Measurements from ENCODE around the gene CACNA1D. TPM values are rescaled to one million over a fixed set of nuclear protein-coding genes. Genes with fewer than 3 reads are reported as not detected.

CACNA1D gene
- polyA plus RNA-seq, 4 donors = 5.7 to 14.3 (median 12.2) TPM

DNA sequence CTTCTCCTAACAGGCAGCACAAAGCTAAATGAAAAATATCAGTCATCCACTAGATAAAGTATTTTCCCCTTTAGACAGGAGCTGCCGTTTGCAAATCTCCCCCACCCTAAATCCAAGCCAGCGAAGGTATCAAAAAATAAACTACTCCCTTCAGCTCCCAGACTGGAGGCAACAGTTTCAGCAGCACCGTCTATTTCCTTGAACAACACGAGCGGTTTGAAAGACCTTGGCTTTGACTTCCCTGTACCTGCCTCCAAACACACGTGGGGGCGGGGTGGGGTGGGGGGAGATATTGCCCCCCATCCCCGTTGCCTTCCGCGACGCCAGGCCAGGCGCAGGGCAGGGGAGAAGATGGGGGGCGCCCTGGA is 832 bp upstream of the CACNA1D start:
- DNase-seq (ENCODE audit: low read depth in 4 of 4, low spot score in 3 of 4) = no peak

- no peak for DNase-seq (ENCODE audit: low read depth in 4 of 4, low spot score in 3 of 4)
Observed at GRCh38 chr3:53495146-53495519, 722 bp downstream of the CACNA1D start.

DNA sequence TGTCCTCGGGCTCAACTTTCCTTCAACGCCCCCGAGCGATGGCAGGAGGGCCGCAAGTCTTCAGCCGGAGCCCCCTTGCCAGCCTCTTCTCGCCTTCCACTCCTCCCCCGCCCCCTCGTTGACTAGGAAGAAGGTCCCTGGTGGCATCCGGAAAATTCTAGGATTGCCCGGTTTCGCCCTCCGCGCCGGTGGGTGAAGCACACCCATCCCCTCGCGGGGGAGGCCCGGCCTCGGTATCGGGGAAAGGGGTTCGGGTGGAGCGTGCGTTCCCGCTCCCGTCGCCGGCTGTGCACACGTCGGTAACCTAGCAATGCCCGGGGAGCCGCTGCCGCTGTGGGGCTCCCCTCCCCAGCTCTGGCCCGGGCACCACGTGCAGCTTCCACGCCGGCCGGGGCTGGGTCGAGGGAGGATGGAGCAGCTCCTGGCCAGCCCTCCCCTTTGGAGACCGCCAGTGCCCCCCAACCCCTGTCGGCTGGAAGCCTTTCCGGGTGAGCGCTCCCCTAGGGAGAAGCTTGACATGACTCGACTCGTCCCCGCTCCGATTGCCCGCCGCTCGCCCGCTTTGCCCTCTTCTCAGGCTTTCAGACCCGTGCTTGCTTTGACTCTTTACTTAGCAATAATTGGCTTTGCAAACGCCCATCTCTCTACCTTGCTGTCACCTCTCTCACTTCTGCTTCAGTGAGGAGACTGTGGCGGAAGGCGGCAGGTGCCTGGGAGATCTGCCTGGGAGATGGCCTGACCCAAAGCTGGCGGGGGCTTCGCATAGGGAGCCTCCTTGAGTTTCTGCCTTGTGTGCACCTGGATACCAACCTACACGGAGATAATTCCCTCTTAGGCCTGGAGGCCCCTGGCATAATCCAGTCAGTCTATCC is 1.3 kb downstream of the CACNA1D start:
- DNase-seq (ENCODE audit: low read depth in 4 of 4, low spot score in 3 of 4) = no peak

- no peak for DNase-seq (ENCODE audit: low read depth in 4 of 4, low spot score in 3 of 4)
Observed at GRCh38 chr3:53496392-53496670, 1.9 kb downstream of the CACNA1D start.

GRCh38 chr3:53496984-53497383 is 2.6 kb downstream of the CACNA1D start:
- no peak for DNase-seq (ENCODE audit: low read depth in 4 of 4, low spot score in 3 of 4)

- DNase-seq (ENCODE audit: low read depth in 4 of 4, low spot score in 3 of 4) = no peak
Observed at GRCh38 chr3:53498806-53499641, 4.6 kb downstream of the CACNA1D start.

DNA sequence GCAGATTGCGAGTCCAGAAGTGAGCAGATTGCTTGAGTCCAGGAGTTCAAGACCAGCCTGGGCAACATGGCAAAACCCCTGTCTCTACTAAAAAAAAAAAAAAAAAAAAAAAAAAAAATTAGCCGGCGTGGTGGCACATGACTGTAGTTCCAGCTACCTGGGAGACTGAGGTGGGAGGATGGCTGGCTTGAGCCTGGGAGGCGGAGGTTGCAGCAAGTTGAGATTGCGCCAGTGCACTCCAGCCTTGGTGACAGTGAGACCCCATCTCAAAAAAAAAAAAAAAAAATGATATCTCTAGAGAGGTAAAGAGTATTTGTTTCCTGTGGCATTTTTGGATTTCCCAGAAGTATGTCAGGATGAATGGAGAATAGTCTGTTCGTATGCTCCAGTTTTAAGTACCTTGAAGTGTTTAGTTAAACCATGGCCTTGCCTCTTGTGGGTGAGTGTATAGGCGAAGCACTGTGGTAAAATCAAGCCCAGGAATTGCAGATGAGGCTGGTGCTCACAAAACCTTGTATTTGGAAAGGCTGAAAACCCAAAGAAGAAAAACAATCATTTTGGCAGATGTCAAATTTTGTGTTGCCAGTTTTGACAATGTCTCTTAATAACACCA is 5.9 kb downstream of the CACNA1D start:
- no peak for DNase-seq (ENCODE audit: low read depth in 4 of 4, low spot score in 3 of 4)

- DNase-seq (ENCODE audit: low read depth in 4 of 4, low spot score in 3 of 4) = no peak
Observed at GRCh38 chr3:53501178-53501577, 6.8 kb downstream of the CACNA1D start.

- DNase-seq (ENCODE audit: low read depth in 4 of 4, low spot score in 3 of 4) = no peak
Observed at GRCh38 chr3:53502737-53503136, 8.3 kb downstream of the CACNA1D start.

DNA sequence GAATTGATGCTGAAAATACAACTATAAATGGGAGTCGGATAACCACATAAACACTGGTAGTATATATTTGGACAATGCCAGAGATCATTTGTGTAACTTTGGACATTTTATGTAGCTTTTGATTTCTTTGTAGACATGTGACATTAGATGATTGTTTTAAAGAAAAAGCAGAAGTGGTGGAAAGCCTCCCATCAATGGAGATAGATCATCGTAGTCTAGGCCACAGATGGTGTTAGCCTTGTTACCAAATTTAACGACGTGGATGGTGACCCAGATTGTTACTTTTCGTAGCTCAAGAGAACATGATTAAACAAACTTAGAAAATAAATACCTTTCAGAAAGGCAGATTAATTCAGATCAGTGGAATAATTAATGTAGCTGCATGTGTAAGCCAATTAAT is 8.8 kb downstream of the CACNA1D start:
- no peak for DNase-seq (ENCODE audit: low read depth in 4 of 4, low spot score in 3 of 4)

DNA sequence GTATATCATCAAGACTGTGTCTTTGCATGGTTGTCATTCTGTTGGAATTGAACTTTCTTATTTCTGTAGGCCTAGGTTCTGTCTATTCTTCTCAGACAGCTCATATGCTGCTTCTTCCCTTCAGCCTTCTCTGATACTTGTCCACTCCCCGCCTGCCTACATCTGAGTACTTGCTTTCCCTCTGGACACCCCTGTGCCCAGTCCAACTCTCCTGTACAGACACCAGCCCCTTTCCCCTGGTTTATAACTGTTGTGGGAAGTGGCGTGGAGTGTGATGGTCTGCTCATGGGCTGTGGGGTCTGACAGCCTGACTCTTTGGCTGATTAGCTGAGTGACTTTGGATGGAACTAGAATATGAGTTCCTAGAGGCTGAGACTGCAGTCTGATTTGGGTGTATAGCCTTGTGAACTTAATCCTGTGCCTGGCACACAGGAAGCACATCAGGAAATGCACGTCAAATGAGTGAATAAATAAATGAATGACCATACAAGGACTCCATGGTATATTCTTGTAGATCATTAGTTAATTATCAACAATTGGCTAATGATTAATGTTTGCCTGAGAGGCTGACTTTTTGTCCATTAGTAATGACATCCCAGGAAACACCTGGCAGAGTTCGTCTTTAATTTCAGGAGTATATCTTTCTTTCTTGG is 11.8 kb downstream of the CACNA1D start:
- DNase-seq (ENCODE audit: low read depth in 4 of 4, low spot score in 3 of 4) = no peak

DNA sequence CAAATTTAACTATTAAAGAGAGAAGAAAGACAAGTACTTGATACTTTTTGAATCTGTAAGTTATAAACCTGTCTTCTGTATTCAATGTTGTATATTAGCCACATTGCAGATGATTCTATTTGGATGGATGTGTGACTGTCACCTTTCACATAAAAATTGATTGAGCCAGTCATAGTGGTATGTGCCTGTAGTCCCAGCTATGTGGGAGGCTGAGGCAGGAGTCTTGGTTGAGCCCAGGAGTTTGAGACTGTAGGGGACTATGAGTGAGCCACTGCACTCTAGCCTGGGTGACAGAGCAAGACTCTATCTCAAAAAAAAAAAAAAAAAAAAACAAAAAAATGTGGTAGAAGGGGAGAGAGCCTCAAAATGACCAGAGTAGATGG is 12.3 kb downstream of the CACNA1D start:
- no peak for DNase-seq (ENCODE audit: low read depth in 4 of 4, low spot score in 3 of 4)

DNA sequence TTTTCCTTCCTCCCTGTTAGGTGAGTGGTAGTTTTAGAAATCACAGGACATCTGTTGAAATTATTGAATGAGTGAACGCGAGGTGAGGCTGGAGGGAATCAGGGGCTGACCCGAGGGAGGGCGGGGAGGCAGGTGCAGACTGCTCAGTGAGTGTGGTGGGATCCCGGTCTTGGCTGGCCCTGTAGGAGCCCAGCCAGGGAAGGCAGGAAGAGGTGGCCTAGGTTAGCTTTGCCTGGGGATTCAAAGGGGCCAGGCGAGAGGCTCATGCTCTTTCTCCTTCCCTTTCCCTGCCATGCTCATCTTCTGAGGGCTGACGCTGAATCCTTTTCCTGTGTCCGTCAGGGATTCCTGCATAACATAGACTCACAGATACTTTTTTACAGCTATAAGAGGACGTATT is 15.1 kb downstream of the CACNA1D start:
- DNase-seq (ENCODE audit: low read depth in 4 of 4, low spot score in 3 of 4) = no peak

GRCh38 chr3:53510508-53510907 is 16.1 kb downstream of the CACNA1D start:
- no peak for DNase-seq (ENCODE audit: low read depth in 4 of 4, low spot score in 3 of 4)

GRCh38 chr3:53511246-53511645 is 16.8 kb downstream of the CACNA1D start:
- DNase-seq (ENCODE audit: low read depth in 4 of 4, low spot score in 3 of 4) = no peak

GRCh38 chr3:53513556-53514190 is 19.3 kb downstream of the CACNA1D start:
- DNase-seq (ENCODE audit: low read depth in 4 of 4, low spot score in 3 of 4) = no peak

GRCh38 chr3:53516339-53516738 is 21.9 kb downstream of the CACNA1D start:
- DNase-seq (ENCODE audit: low read depth in 4 of 4, low spot score in 3 of 4) = no peak

DNA sequence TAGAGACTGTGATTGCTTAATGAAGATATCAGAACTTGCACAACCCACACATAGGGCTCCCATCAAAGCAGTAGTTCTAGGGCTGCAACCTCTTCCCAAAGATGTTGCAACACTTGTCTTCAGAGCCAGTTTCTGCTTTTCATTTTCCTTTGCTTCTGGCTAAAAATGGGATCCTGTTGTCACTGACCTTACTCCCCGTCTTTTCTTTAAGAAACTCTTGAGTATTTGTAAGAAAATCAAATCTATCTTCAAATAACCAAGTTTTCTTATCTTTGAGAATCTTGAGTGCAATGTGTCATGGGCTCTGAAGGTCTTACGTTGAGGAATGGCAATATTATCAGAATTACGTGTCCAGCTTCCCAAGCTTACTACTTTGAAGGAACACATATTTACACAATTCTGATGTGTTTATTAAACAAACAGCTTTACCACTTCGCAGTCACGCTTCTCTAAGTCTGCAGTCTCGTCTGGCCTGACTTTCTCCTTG is 24.1 kb downstream of the CACNA1D start:
- DNase-seq (ENCODE audit: low read depth in 4 of 4, low spot score in 3 of 4) = no peak

DNA sequence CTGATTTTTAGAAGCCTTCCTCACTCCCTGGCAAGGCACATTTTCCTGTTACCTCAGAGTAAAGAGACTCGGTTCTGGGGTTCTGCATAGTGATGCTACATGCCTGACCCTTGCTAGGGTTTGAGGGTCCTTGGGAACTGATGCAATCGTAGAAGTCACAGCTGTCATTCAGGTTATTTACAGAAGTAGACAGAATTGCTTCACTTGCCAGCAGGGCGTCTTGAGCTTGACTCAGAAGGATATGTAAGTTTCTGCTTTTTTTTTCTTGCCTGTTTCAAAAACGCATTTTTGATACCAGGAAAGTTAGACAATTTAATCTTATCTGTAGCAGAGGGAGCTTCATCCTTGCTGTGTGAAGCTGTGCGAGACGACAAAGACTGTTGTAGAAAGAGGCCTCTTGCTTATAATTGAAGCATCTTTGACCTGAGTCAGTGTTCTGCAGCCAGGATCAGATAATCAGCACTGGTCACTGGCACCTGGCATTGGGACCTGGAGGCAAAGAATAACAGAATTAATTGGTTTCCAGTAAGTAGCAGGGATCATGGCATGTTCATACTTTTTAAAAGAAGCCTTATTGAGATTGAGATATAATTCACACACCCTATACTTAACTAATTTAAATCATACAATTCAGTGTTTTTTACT is 24.8 kb downstream of the CACNA1D start:
- no peak for DNase-seq (ENCODE audit: low read depth in 4 of 4, low spot score in 3 of 4)

DNA sequence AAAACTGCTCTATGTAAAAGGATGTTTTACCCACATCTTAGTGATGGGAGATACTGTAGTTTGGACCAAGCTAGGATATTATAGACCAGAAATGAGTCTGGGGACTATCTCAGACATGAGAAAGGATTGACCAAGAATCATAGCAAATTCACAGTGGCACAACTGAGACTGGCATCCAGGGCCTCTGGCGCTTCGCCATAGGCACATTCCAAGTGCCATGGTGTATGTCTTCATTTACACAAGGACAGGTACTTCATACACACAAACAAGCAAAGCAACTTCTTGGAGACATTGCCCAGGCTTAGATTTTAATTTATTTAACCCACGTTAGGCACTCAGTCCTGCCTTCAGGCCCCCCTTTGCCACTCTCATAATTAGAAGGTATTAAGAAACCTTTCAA is 28.9 kb downstream of the CACNA1D start:
- no peak for DNase-seq (ENCODE audit: low read depth in 4 of 4, low spot score in 3 of 4)

Measured in left renal pelvis (tissue), 4 donors.